Smooth muscle cell (in vitro differentiated cells): ENCODE measurements around the gene SELENON. TPM values are rescaled to one million over a fixed set of nuclear protein-coding genes. Genes with fewer than 3 reads are reported as not detected.

Experiments used
- DNase-seq: peaks from one replicate; lab custom pipeline; 2025; ENCODE audit not compliant: unreplicated experiment; lab: John Stamatoyannopoulos, UW
- H2AFZ ChIP-seq: fragments of 200-600 bp; sonication (generic); 2 replicates; pipeline ENCODE4 v1.6.0; 2016; ENCODE audit warnings: antibody characterized with exemption, low read depth, mild to moderate bottlenecking
- H3F3A ChIP-seq: fragments of 200-600 bp; sonication (generic); 2 replicates; pipeline ENCODE4 v1.6.0; 2017; ENCODE audit warnings: antibody characterized with exemption, low read depth
- H3K27ac ChIP-seq: fragments of 200-600 bp; sonication (generic); 2 replicates; pipeline ENCODE4 v1.5.1; 2016; ENCODE audit warnings: low read depth, mild to moderate bottlenecking
- H3K27me3 ChIP-seq: fragments of 200-600 bp; sonication (generic); 2 replicates; pipeline ENCODE4 v1.6.1; 2016; ENCODE audit warnings: low read depth, mild to moderate bottlenecking
- H3K36me3 ChIP-seq: fragments of 200-600 bp; sonication (generic); 2 replicates; pipeline ENCODE4 v1.5.1; 2016; ENCODE audit warnings: low read depth
- H3K4me1 ChIP-seq: fragments of 200-600 bp; sonication (generic); 2 replicates; pipeline ENCODE4 v1.5.1; 2016; ENCODE audit warnings: low read depth
- H3K4me2 ChIP-seq: fragments of 200-600 bp; sonication (generic); 2 replicates; pipeline ENCODE4 v1.6.0; 2016; ENCODE audit warnings: mild to moderate bottlenecking
- H3K4me3 ChIP-seq: fragments of 200-600 bp; sonication (generic); 2 replicates; pipeline ENCODE4 v1.5.1; 2016; ENCODE audit warnings: mild to moderate bottlenecking
- H3K79me2 ChIP-seq: fragments of 200-600 bp; sonication (generic); 2 replicates; pipeline ENCODE4 v1.6.0; 2016; ENCODE audit warnings: low read depth, mild to moderate bottlenecking
- H3K9ac ChIP-seq: fragments of 200-600 bp; sonication (generic); 2 replicates; pipeline ENCODE4 v1.6.0; 2016; ENCODE audit warnings: low read depth
- H3K9me3 ChIP-seq: fragments of 200-600 bp; sonication (generic); replicated peaks from 2 replicates; pipeline ENCODE4 v1.5.1; 2016; ENCODE audit warnings: low read depth
- H4K20me1 ChIP-seq: fragments of 200-600 bp; sonication (generic); 2 replicates; pipeline ENCODE4 v1.6.0; 2016; ENCODE audit warnings: low read depth
- WGBS: methylation state at CpG from one replicate; pipeline ENCODE4 v1.1.7; 2016; ENCODE audit warnings: low lambda C conversion rate; 5-methylcytosine and 5-hydroxymethylcytosine counted together
- polyA plus RNA-seq: library from polyadenylated mRNA; unstranded; fragments of >200 nt; fragmentation: Nextera tagmentation; extraction: Ambion mirVana; gene quantifications from 2 replicates; pipeline ENCODE4 v1.2.1, GENCODE V29; 2016
- total RNA-seq: library from RNA; depleted of rRNA; stranded (reverse); fragments of >200 nt; gene quantifications from 2 replicates; pipeline ENCODE4 v1.2.3, GENCODE V29; 2014
- TF ChIP-seq, protein P1 (sequence below): fragments of 200-600 bp; sonication (generic); IDR thresholded peaks from 2 replicates; pipeline ENCODE4 v1.5.1; 2017; ENCODE audit warnings: borderline replicate concordance, mild to moderate bottlenecking, antibody characterized with exemption; ENCODE audit not compliant: insufficient read depth, poor library complexity, severe bottlenecking

Gene SELENON
- total and polyA plus RNA-seq, 2 experiments from 2014 or later = 32.6 to 62.9 TPM

- Histone ChIP-seq H4K20me1 (no peaks in the 10 kb centered on the region), H3K36me3 (no peaks in the 10 kb centered on the region), H3K27ac (no peak overlapping the region), H3K4me2 (no peak overlapping the region), H3K79me2 (no peaks in the 10 kb centered on the region), H3K4me3 (no peak overlapping the region), H3K27me3 (no peaks in the 10 kb centered on the region), H3K4me1 (no peaks in the 10 kb centered on the region), H2AFZ (no peak overlapping the region), H3F3A (peaks cover under 1% of the 10 kb centered on the region), H3K9ac (no peak overlapping the region), H3K9me3 (no peaks in the 10 kb centered on the region)
- 83% methylated on average over 8 of the region's 8 CpGs for WGBS
- TF ChIP-seq, protein P1, sequence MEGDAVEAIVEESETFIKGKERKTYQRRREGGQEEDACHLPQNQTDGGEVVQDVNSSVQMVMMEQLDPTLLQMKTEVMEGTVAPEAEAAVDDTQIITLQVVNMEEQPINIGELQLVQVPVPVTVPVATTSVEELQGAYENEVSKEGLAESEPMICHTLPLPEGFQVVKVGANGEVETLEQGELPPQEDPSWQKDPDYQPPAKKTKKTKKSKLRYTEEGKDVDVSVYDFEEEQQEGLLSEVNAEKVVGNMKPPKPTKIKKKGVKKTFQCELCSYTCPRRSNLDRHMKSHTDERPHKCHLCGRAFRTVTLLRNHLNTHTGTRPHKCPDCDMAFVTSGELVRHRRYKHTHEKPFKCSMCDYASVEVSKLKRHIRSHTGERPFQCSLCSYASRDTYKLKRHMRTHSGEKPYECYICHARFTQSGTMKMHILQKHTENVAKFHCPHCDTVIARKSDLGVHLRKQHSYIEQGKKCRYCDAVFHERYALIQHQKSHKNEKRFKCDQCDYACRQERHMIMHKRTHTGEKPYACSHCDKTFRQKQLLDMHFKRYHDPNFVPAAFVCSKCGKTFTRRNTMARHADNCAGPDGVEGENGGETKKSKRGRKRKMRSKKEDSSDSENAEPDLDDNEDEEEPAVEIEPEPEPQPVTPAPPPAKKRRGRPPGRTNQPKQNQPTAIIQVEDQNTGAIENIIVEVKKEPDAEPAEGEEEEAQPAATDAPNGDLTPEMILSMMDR = no peak
- no peak for DNase-seq
Measured at GRCh38 chr1:25779388-25779787, 20.6 kb upstream of the SELENON start.

GRCh38 chr1:25779894-25780293, 20.1 kb upstream of the SELENON start:
- Histone ChIP-seq H4K20me1 (no peaks in the 10 kb centered on the region), H3K4me1 (no peaks in the 10 kb centered on the region), H3K27me3 (no peaks in the 10 kb centered on the region), H3K36me3 (no peaks in the 10 kb centered on the region), H3F3A (no peaks in the 10 kb centered on the region), H3K9ac (no peak overlapping the region), H3K4me3 (no peak overlapping the region), H3K9me3 (no peaks in the 10 kb centered on the region), H2AFZ (no peak overlapping the region), H3K79me2 (no peaks in the 10 kb centered on the region), H3K27ac (no peak overlapping the region), H3K4me2 (no peak overlapping the region)
- 78% methylated on average over 4 of the region's 4 CpGs for WGBS
- TF ChIP-seq, protein P1 = no peak
- no peak for DNase-seq

GRCh38 chr1:25780318-25781129, 19.5 kb upstream of the SELENON start:
- Histone ChIP-seq H3K36me3 (no peaks in the 10 kb centered on the region), H3K9ac (no peak overlapping the region), H3K4me1 (no peaks in the 10 kb centered on the region), H3K9me3 (no peaks in the 10 kb centered on the region), H4K20me1 (no peaks in the 10 kb centered on the region), H2AFZ (no peak overlapping the region), H3K79me2 (no peaks in the 10 kb centered on the region), H3K4me3 (no peak overlapping the region), H3K27ac (no peak overlapping the region), H3K27me3 (no peaks in the 10 kb centered on the region), H3K4me2 (no peak overlapping the region), H3F3A (no peaks in the 10 kb centered on the region)
- WGBS = 77% methylated on average over 14 of the region's 14 CpGs
- TF ChIP-seq, protein P1 = no peak
- DNase-seq = no peak

- Histone ChIP-seq H4K20me1 (no peaks in the 10 kb centered on the region), H3K4me2 (no peak overlapping the region), H3K79me2 (no peaks in the 10 kb centered on the region), H3K27me3 (no peaks in the 10 kb centered on the region), H3F3A (no peaks in the 10 kb centered on the region), H3K36me3 (no peaks in the 10 kb centered on the region), H2AFZ (no peak overlapping the region), H3K9me3 (no peaks in the 10 kb centered on the region), H3K4me1 (no peaks in the 10 kb centered on the region), H3K9ac (no peak overlapping the region), H3K4me3 (no peak overlapping the region), H3K27ac (no peak overlapping the region)
- TF ChIP-seq, protein P1 = no peak
- DNase-seq = no peak
- 100% methylated on average over 3 of the region's 3 CpGs for WGBS
Measured at GRCh38 chr1:25781130-25781433, 18.9 kb upstream of the SELENON start.
